NCI-H774 (cell line): ENCODE measurements around the gene MGRN1.

Source experiments
- DNase-seq: peaks from one replicate; lab custom pipeline; 2025; lab: John Stamatoyannopoulos, UW

The MGRN1 gene

GRCh38 chr16:4624015-4624826, at the start of gene MGRN1:
Gene MGRN1 (plus strand): TSS chr16:4624826. CDS start chr16:4624961, 135 bp downstream.
- peak; percentile 95 for DNase-seq

- DNase-seq: no peak
These were observed 49.5 kb upstream of the MGRN1 start for GRCh38 chr16:4574919-4575705.

GRCh38 chr16:4576008-4576407, 48.6 kb upstream of the MGRN1 start:
- DNase-seq: no peak

- peak; percentile 82 for DNase-seq
These were observed 45.6 kb upstream of the MGRN1 start for GRCh38 chr16:4578961-4579530.

- no peak for DNase-seq
These were observed 44.4 kb upstream of the MGRN1 start for GRCh38 chr16:4580250-4580649.

GRCh38 chr16:4583906-4584305, 40.7 kb upstream of the MGRN1 start:
- DNase-seq: no peak

GRCh38 chr16:4586291-4586690, 38.3 kb upstream of the MGRN1 start:
- no peak for DNase-seq

- no peak for DNase-seq
These were observed 36.2 kb upstream of the MGRN1 start for GRCh38 chr16:4588386-4588785.

GRCh38 chr16:4588961-4589360, 35.7 kb upstream of the MGRN1 start:
- DNase-seq: no peak

- peak; percentile 10 for DNase-seq
These were observed 33.4 kb upstream of the MGRN1 start for GRCh38 chr16:4591191-4591590.

GRCh38 chr16:4591706-4592470, 32.7 kb upstream of the MGRN1 start:
- DNase-seq: no peak

- no peak for DNase-seq
These were observed 31.5 kb upstream of the MGRN1 start for GRCh38 chr16:4593086-4593485.

GRCh38 chr16:4594433-4595410, 29.9 kb upstream of the MGRN1 start:
- no peak for DNase-seq

GRCh38 chr16:4597174-4597573, 27.5 kb upstream of the MGRN1 start:
- no peak for DNase-seq

GRCh38 chr16:4599037-4599436, 25.6 kb upstream of the MGRN1 start:
- no peak for DNase-seq

- DNase-seq: no peak
These were observed 25.1 kb upstream of the MGRN1 start for GRCh38 chr16:4599545-4599944.

- DNase-seq: peak; percentile 15
These were observed 23.4 kb upstream of the MGRN1 start for GRCh38 chr16:4601036-4601863.

- no peak for DNase-seq
These were observed 22.8 kb upstream of the MGRN1 start for GRCh38 chr16:4601864-4602186.

GRCh38 chr16:4602331-4602730, 22.3 kb upstream of the MGRN1 start:
- DNase-seq: no peak

GRCh38 chr16:4603624-4604170, 20.9 kb upstream of the MGRN1 start:
- DNase-seq: no peak
